H1 (cell line): ENCODE results near the gene ARNT2. TPM values are rescaled to one million over a fixed set of nuclear protein-coding genes. Genes with fewer than 3 reads are reported as not detected.

ENCODE experiments used
- CTCF ChIA-PET: fragments of 300-600 bp; sonication (Branson Sonifier 250); formaldehyde crosslinking; loops from one replicate; lab custom pipeline; 2021; ENCODE audit not compliant: partially characterized antibody; lab: Charles Lee
- POLR2A ChIA-PET: fragments of 300-600 bp; sonication (Branson Sonifier 250); formaldehyde crosslinking; loops from one replicate; lab custom pipeline; 2021; ENCODE audit warnings: inconsistent platforms; ENCODE audit not compliant: partially characterized antibody; lab: Charles Lee
- DNase-seq, 2 experiments: peaks; one replicate each; pipeline versions ENCODE4 v3.0.0 to v3.0.0-alpha.2; 2010 to 2022; ENCODE audit warnings: low spot score in 2 of 2, low read depth in 1 of 2, mixed read lengths in 1 of 2
- FAIRE-seq: peaks from 2 replicates; lab custom pipeline; 2011; peaks lifted over from hg19 to GRCh38; lab: Jason Lieb, UNC
- H2AFZ ChIP-seq: 2 replicates; pipeline ENCODE4 v1.8.1; 2012; ENCODE audit warnings: low read length, inconsistent platforms
- H2AK5ac ChIP-seq: 2 replicates; pipeline ENCODE4 v1.6.1; 2013; ENCODE audit warnings: low read depth, low read length
- H2BK120ac ChIP-seq: replicated peaks from 2 replicates; pipeline ENCODE3; 2013; ENCODE audit warnings: low read depth, low read length, inconsistent platforms
- H2BK12ac ChIP-seq: 2 replicates; pipeline ENCODE4 v1.6.1; 2013; ENCODE audit warnings: low read depth, low read length
- H2BK15ac ChIP-seq: 2 replicates; pipeline ENCODE4 v1.6.1; 2013; ENCODE audit warnings: low read length
- H2BK20ac ChIP-seq: 2 replicates; pipeline ENCODE4 v1.6.1; 2013; ENCODE audit warnings: low read length
- H2BK5ac ChIP-seq: 2 replicates; pipeline ENCODE4 v1.6.1; 2013; ENCODE audit warnings: low read depth, low read length
- H3K14ac ChIP-seq: 2 replicates; pipeline ENCODE4 v1.6.1; 2013; ENCODE audit warnings: inconsistent platforms; ENCODE audit not compliant: insufficient read length
- H3K18ac ChIP-seq: 2 replicates; pipeline ENCODE4 v1.6.1; 2013; ENCODE audit warnings: low read length; ENCODE audit errors: extremely low read depth
- H3K23ac ChIP-seq: 2 replicates; pipeline ENCODE4 v1.6.1; 2013; ENCODE audit warnings: inconsistent platforms; ENCODE audit not compliant: insufficient read length
- H3K23me2 ChIP-seq: 2 replicates; pipeline ENCODE4 v1.6.1; 2013; ENCODE audit warnings: low read depth, low read length
- H3K27ac ChIP-seq: 2 replicates; pipeline ENCODE4 v1.6.1; 2011; ENCODE audit warnings: low read depth, low read length, inconsistent platforms
- H3K27me3 ChIP-seq, 4 experiments: replicated peaks in 1 of 4; 1 replicate in 1 of 4; 2 replicates in 3 of 4; pipeline versions ENCODE4 v1.6.1 to v1.8.1; 2011 to 2013; ENCODE audit warnings: low read length in 3 of 4, mild to moderate bottlenecking in 3 of 4, inconsistent platforms in 2 of 4, mixed read lengths in 2 of 4, moderate library complexity in 1 of 4; ENCODE audit not compliant: control insufficient read depth in 3 of 4, insufficient read depth in 3 of 4; ENCODE audit errors: extremely low read depth in 1 of 4
- H3K36me3 ChIP-seq, 4 experiments: 2 replicates each; pipeline versions ENCODE4 v1.6.1 to v1.8.1; 2011 to 2013; ENCODE audit warnings: mild to moderate bottlenecking in 4 of 4, low read length in 3 of 4, moderate library complexity in 2 of 4, control low read depth in 1 of 4, inconsistent platforms in 1 of 4; ENCODE audit not compliant: insufficient read depth in 4 of 4, control insufficient read depth in 2 of 4
- H3K4ac ChIP-seq: replicated peaks from 2 replicates; pipeline ENCODE3; 2013; ENCODE audit warnings: low read length, low read depth, mixed read lengths, inconsistent platforms; ENCODE audit not compliant: insufficient read length
- H3K4me1 ChIP-seq, 4 experiments: replicated peaks in 1 of 4; 1 replicate in 1 of 4; 2 replicates in 3 of 4; pipeline versions ENCODE4 v1.6.1 to v1.8.1; 2011 to 2013; ENCODE audit warnings: low read length in 3 of 4, inconsistent platforms in 2 of 4, mixed read lengths in 1 of 4; ENCODE audit not compliant: insufficient read depth in 4 of 4, control insufficient read depth in 3 of 4
- H3K4me2 ChIP-seq, 2 experiments: 2 replicates each; pipeline versions ENCODE4 v1.6.1 to v1.8.1; 2011 to 2013; ENCODE audit warnings: low read depth in 2 of 2, low read length in 2 of 2, control low read depth in 1 of 2, inconsistent platforms in 1 of 2, mild to moderate bottlenecking in 1 of 2; ENCODE audit not compliant: insufficient read depth in 1 of 2
- H3K4me3 ChIP-seq, 4 experiments: fragments of 200-600, 300-600 bp in 1 of 4; sonication (generic), shearing (Covaris generic), sonication (Bioruptor Twin) in 1 of 4; 2 replicates each; pipeline versions ENCODE4 v1.5.1 to v1.8.1; 2011 to 2016; ENCODE audit warnings: low read length in 4 of 4, low read depth in 3 of 4, control low read depth in 2 of 4, inconsistent platforms in 2 of 4, mild to moderate bottlenecking in 2 of 4, mixed read lengths in 1 of 4, moderate library complexity in 1 of 4; ENCODE audit not compliant: insufficient read depth in 2 of 4; ENCODE audit errors: extremely low read depth in 1 of 4
- H3K56ac ChIP-seq: replicated peaks from 2 replicates; pipeline ENCODE3; 2013; ENCODE audit warnings: low read depth, mild to moderate bottlenecking, mixed read lengths, low read length, inconsistent platforms; ENCODE audit not compliant: insufficient read length
- H3K79me1 ChIP-seq: 2 replicates; pipeline ENCODE4 v1.6.1; 2013; ENCODE audit warnings: low read depth, low read length, control low read depth
- H3K79me2 ChIP-seq, 2 experiments: 2 replicates each; pipeline versions ENCODE4 v1.6.1 to v1.8.1; 2012 to 2013; ENCODE audit warnings: low read length in 2 of 2, mild to moderate bottlenecking in 2 of 2, inconsistent platforms in 1 of 2; ENCODE audit not compliant: insufficient read depth in 2 of 2, control insufficient read depth in 1 of 2
- H3K9ac ChIP-seq, 4 experiments: replicated peaks in 1 of 4; 1 replicate in 1 of 4; 2 replicates in 3 of 4; pipeline versions ENCODE4 v1.6.1 to v1.8.1; 2011 to 2013; ENCODE audit warnings: low read depth in 3 of 4, low read length in 3 of 4, control low read depth in 2 of 4, mild to moderate bottlenecking in 2 of 4, moderate library complexity in 2 of 4, inconsistent platforms in 1 of 4; ENCODE audit errors: extremely low read depth in 1 of 4
- H3K9me3 ChIP-seq, 2 experiments: 2 replicates each; pipeline versions ENCODE4 v1.6.1 to v1.8.1; 2012 to 2013; ENCODE audit warnings: mild to moderate bottlenecking in 2 of 2, moderate library complexity in 2 of 2, control low read depth in 1 of 2, inconsistent platforms in 1 of 2, low read depth in 1 of 2, low read length in 1 of 2, mixed read lengths in 1 of 2; ENCODE audit not compliant: insufficient read depth in 2 of 2
- H4K20me1 ChIP-seq, 2 experiments: replicated peaks in 1 of 2; 2 replicates each; pipeline versions ENCODE3 to v1.8.1; 2011 to 2013; ENCODE audit warnings: inconsistent platforms in 2 of 2, low read length in 2 of 2, mild to moderate bottlenecking in 1 of 2; ENCODE audit not compliant: insufficient read depth in 2 of 2, control insufficient read depth in 1 of 2
- H4K5ac ChIP-seq: 2 replicates; pipeline ENCODE4 v1.6.1; 2013; ENCODE audit warnings: low read length, low read depth, mixed read lengths, inconsistent platforms; ENCODE audit not compliant: insufficient read length
- H4K8ac ChIP-seq: 2 replicates; pipeline ENCODE4 v1.8.0; 2013; ENCODE audit warnings: mild to moderate bottlenecking, moderate library complexity, low read length, inconsistent platforms; ENCODE audit not compliant: insufficient read depth; ENCODE audit errors: extremely low read depth
- H4K91ac ChIP-seq: replicated peaks from 2 replicates; pipeline ENCODE3; 2013; ENCODE audit warnings: low read length, mixed read lengths, inconsistent platforms; ENCODE audit not compliant: insufficient read length
- GTF2F1 ChIP-seq: IDR thresholded peaks from 2 replicates; pipeline ENCODE4 v1.6.1; 2012; ENCODE audit warnings: low read depth, low read length, improper control_type of control experiment, borderline replicate concordance
- RXRA ChIP-seq: IDR thresholded peaks from 2 replicates; pipeline ENCODE4 v1.6.1; 2011; ENCODE audit warnings: low read depth, mild to moderate bottlenecking, low read length, moderate library complexity; ENCODE audit not compliant: insufficient read depth
- WGBS, 2 experiments: shearing (Covaris generic) in 1 of 2; methylation state at CpG; one replicate each; pipeline versions ENCODE4 v1.1.6 to v1.1.7; 2013 to 2015; ENCODE audit warnings: low lambda C conversion rate in 2 of 2, mixed read lengths in 2 of 2, inconsistent platforms in 1 of 2, low coverage in 1 of 2, missing lambda C conversion rate in 1 of 2; ENCODE audit not compliant: insufficient replicate concordance in 2 of 2, insufficient coverage in 1 of 2, insufficient read length in 1 of 2; ENCODE audit errors: extremely low coverage in 1 of 2, missing lambda C conversion rate in 1 of 2; 5-methylcytosine and 5-hydroxymethylcytosine counted together
- polyA plus RNA-seq, 7 experiments: library from polyadenylated mRNA; depleted of rRNA in 3 of 7; stranded (reverse) in 5 of 7; unstranded in 2 of 7; fragments of >200 nt in 5 of 7; fragments of 200-250 nt in 2 of 7; gene quantifications; 1 replicate in 5 of 7; 2 replicates in 1 of 7; 4 replicates in 1 of 7; pipeline versions ENCODE4 v1.2.1 to v1.2.3, GENCODE V29; 2011 to 2013; ENCODE audit warnings: missing spikeins in 2 of 7, mixed read lengths in 2 of 7
- total RNA-seq: library from RNA; stranded (reverse); fragmentation: NEBNext Ultra II Directional; extraction: Animal tissue kit (Norgen Biotek cat#: 25700); gene quantifications from 2 replicates; pipeline ENCODE4 v1.2.1, GENCODE V29; 2021

ARNT2 gene
- total and polyA plus RNA-seq, 2 of the 8 experiments (the other 6 are each of a cell fraction or from before 2014, with no cell fraction given), result 9.5 to 14.6 TPM

GRCh38 chr15:80498652-80499051, 94.5 kb downstream of the ARNT2 start:
- Histone ChIP-seq H4K8ac (no peak overlapping the region), H4K5ac (no peak overlapping the region), H3K36me3 (no peaks in the 10 kb centered on the region; a peak in 1 of 8 replicates), H3K23me2 (no peaks in the 10 kb centered on the region), H3K9ac (no peak overlapping the region), H3K9me3 (no peaks in the 10 kb centered on the region), H2BK5ac (no peak overlapping the region), H3K79me2 (no peaks in the 10 kb centered on the region), H3K14ac (no peak overlapping the region), H3K4me2 (no peak overlapping the region), H3K27me3 (no peaks in the 10 kb centered on the region), H3K27ac (no peak overlapping the region), H3K4ac (no peak overlapping the region), H3K18ac (no peak overlapping the region), H3K56ac (no peak overlapping the region), H2BK15ac (no peak overlapping the region), H2BK12ac (no peak overlapping the region), H4K20me1 (peaks cover 0 to 2% of the 10 kb centered on the region in 2 experiments), H3K4me1 (peaks cover 0 to 7% (median under 1%) of the 10 kb centered on the region in 4 experiments; a peak in 2 of 7 replicates), H3K79me1 (no peaks in the 10 kb centered on the region), H4K91ac (no peak overlapping the region), H2AFZ (no peak overlapping the region), H3K4me3 (no peak overlapping the region), H2AK5ac (no peak overlapping the region), H2BK120ac (no peak overlapping the region), H2BK20ac (no peak overlapping the region), H3K23ac (no peak overlapping the region)
- peak in 1 of 2 experiments; percentile 20 for DNase-seq
- no peak for FAIRE-seq
- ChIA-PET CTCF (interaction anchor here (0.6 to 2.0 kb wide), 4 partner anchors 23 to 281 kb away, joined by 3 to 6 read pairs (median 4); partner anchors contain the start of gene CEMIP), POLR2A (no interaction called here)
- 89% methylated on average over 4 of the region's 4 CpGs; no CpG with 5 or more reads in 1 of the 2 experiments for WGBS, 2 experiments
- TF ChIP-seq GTF2F1 (no peak), RXRA (no peak)
